Neural cell (in vitro differentiated cells): ENCODE measurements around the gene AMBP. TPM values are rescaled to one million over a fixed set of nuclear protein-coding genes. Genes with fewer than 3 reads are reported as not detected.

Experiments
- H2AFZ ChIP-seq: fragments of 200-600, 300-800 bp; sonication (generic), shearing (Covaris generic); 2 replicates; pipeline ENCODE4 v1.6.0; 2014; ENCODE audit warnings: low read depth, mild to moderate bottlenecking, antibody characterized with exemption, low read length, moderate library complexity
- H3F3A ChIP-seq: fragments of 200-600 bp; shearing (Covaris generic); 2 replicates; pipeline ENCODE4 v1.6.1; 2016; ENCODE audit warnings: mild to moderate bottlenecking, moderate library complexity, mixed read lengths, antibody characterized with exemption, low read length; ENCODE audit not compliant: insufficient read depth, poor library complexity, severe bottlenecking
- H3K27ac ChIP-seq: fragments of 200-600, 300-800 bp; sonication (generic), shearing (Covaris generic); 2 replicates; pipeline ENCODE4 v1.5.1; 2014; ENCODE audit warnings: mild to moderate bottlenecking, low read length, moderate library complexity
- H3K27me3 ChIP-seq: fragments of 300-800, 200-600 bp; sonication (generic), shearing (Covaris generic); 2 replicates; pipeline ENCODE4 v1.6.0; 2014; ENCODE audit warnings: mild to moderate bottlenecking, low read depth, low read length, moderate library complexity; ENCODE audit not compliant: insufficient read depth
- H3K36me3 ChIP-seq: fragments of 300-800, 200-600 bp; sonication (generic), shearing (Covaris generic); 2 replicates; pipeline ENCODE4 v1.5.1; 2014; ENCODE audit warnings: mild to moderate bottlenecking, antibody characterized with exemption, low read length, moderate library complexity; ENCODE audit not compliant: insufficient read depth
- H3K4me2 ChIP-seq: fragments of 300-800, 200-600 bp; sonication (generic), shearing (Covaris generic); 2 replicates; pipeline ENCODE4 v1.6.0; 2014; ENCODE audit warnings: mild to moderate bottlenecking, low read length
- H3K4me3 ChIP-seq: fragments of 300-800, 200-600 bp; sonication (generic), shearing (Covaris generic); 2 replicates; pipeline ENCODE4 v1.5.1; 2014; ENCODE audit warnings: mild to moderate bottlenecking, low read length, moderate library complexity
- H3K79me2 ChIP-seq: fragments of 200-600 bp; shearing (Covaris generic); replicated peaks from 2 replicates; pipeline ENCODE4 v1.6.0; 2014; ENCODE audit warnings: mild to moderate bottlenecking, low read length, moderate library complexity; ENCODE audit not compliant: insufficient read depth
- H3K9ac ChIP-seq: fragments of 300-800, 200-600 bp; sonication (generic), shearing (Covaris generic); 2 replicates; pipeline ENCODE4 v1.6.1; 2016; ENCODE audit warnings: mild to moderate bottlenecking, low read length, mixed read lengths
- H3K9me2 ChIP-seq: fragments of 200-600 bp; shearing (Covaris generic); 2 replicates; pipeline ENCODE4 v1.6.1; 2016; ENCODE audit warnings: mild to moderate bottlenecking, low read length, mixed read lengths; ENCODE audit not compliant: insufficient read depth
- H3K9me3 ChIP-seq: fragments of 200-600, 300-800 bp; sonication (generic), shearing (Covaris generic); 2 replicates; pipeline ENCODE4 v1.6.1; 2016; ENCODE audit warnings: mild to moderate bottlenecking, mixed run types, low read length, moderate library complexity, mixed read lengths
- H4K20me1 ChIP-seq: fragments of 200-600 bp; shearing (Covaris generic); 2 replicates; pipeline ENCODE4 v1.6.1; 2016; ENCODE audit warnings: mild to moderate bottlenecking, mixed run types; ENCODE audit not compliant: insufficient read depth
- EP300 ChIP-seq: fragments of 450-650 bp; conservative IDR thresholded peaks from 2 replicates; pipeline ENCODE4 v1.6.1; 2014; ENCODE audit warnings: antibody characterized with exemption, mild to moderate bottlenecking, moderate library complexity; ENCODE audit not compliant: poor library complexity, severe bottlenecking
- EZH2 ChIP-seq: fragments of 200-600, 300-800 bp; shearing (Covaris generic), sonication (generic); IDR thresholded peaks from 2 replicates; pipeline ENCODE4 v1.6.1; 2014; ENCODE audit warnings: antibody characterized with exemption, low read length, borderline replicate concordance, mild to moderate bottlenecking; ENCODE audit not compliant: insufficient read depth, poor library complexity, severe bottlenecking
- MXI1 ChIP-seq: fragments of 450-650 bp; conservative IDR thresholded peaks from 2 replicates; pipeline ENCODE4 v1.6.1; 2014; ENCODE audit warnings: antibody characterized with exemption, mild to moderate bottlenecking; ENCODE audit not compliant: poor library complexity, severe bottlenecking
- POLR2AphosphoS5 ChIP-seq: IDR thresholded peaks from 2 replicates; pipeline ENCODE4 v1.6.1; 2012
- RAD21 ChIP-seq: fragments of 450-650 bp; conservative IDR thresholded peaks from 2 replicates; pipeline ENCODE4 v1.6.1; 2014; ENCODE audit warnings: antibody characterized with exemption, mild to moderate bottlenecking, moderate library complexity
- SMC3 ChIP-seq: fragments of 450-650 bp; conservative IDR thresholded peaks from 2 replicates; pipeline ENCODE4 v1.6.1; 2014; ENCODE audit warnings: antibody characterized with exemption, mild to moderate bottlenecking, moderate library complexity; ENCODE audit not compliant: poor library complexity
- TAF1 ChIP-seq: IDR thresholded peaks from 2 replicates; pipeline ENCODE4 v1.6.1; 2012; ENCODE audit warnings: low read depth
- polyA plus RNA-seq: library from polyadenylated mRNA; depleted of rRNA; stranded (reverse); fragments of >200 nt; gene quantifications from 2 replicates; pipeline ENCODE4 v1.2.3, GENCODE V29; 2014
- TF ChIP-seq, protein P1 (sequence below): fragments of 450-650 bp; IDR thresholded peaks from 2 replicates; pipeline ENCODE4 v1.5.1; 2014; ENCODE audit warnings: antibody characterized with exemption, mild to moderate bottlenecking, moderate library complexity; ENCODE audit not compliant: poor library complexity, severe bottlenecking
- TF ChIP-seq, protein P2 (sequence below): IDR thresholded peaks from 2 replicates; pipeline ENCODE4 v1.6.1; 2012; ENCODE audit warnings: borderline replicate concordance

The AMBP gene
- polyA plus RNA-seq, 1 donor from 2014 or later, result not detected

DNA sequence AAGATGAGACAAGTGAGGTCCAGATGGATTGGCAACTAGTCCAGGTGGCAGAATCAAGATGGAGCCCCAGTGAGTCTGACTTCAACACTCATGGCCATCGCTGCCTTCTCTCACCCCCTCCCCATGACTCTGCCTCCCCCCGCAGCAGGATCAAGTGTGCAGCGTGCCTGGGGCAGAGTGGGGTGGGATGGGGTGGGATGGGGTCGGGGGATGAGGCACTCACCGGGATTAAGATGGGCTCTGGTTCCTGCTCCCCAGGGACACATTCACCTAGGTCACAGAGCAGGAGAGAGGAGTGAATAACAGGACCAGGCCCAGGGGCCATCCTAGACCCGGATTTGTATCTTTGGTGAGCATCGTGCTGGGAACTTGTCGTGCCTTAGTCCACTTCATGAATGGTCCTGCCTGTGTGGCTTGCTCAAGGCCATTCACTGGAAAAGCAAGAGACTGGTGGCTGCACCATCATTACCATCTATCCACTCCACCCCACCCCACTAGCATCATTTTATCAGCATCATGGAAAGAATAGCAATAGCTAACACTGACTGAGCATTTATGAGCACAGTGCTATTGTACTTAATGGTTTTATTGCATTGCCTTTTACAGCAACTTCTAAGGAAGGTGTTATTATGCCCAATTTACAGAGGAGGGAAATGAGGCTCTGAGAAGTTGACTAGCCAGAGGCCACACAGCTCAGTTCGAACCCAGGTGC is 8.5 kb downstream of the AMBP start:
- no peaks in the 10 kb centered on the region for H3K36me3 ChIP-seq
- no peaks in the 10 kb centered on the region for H3K9me2 ChIP-seq
- H3K27me3 ChIP-seq, result no peaks in the 10 kb centered on the region
- H3K4me2 ChIP-seq, result no peak overlapping the region
- H3K9me3 ChIP-seq, result peaks cover 3% of the 10 kb centered on the region
- H4K20me1 ChIP-seq, result no peaks in the 10 kb centered on the region
- no peak overlapping the region for H3K4me3 ChIP-seq
- H3K9ac ChIP-seq, result no peak overlapping the region
- TF ChIP-seq MXI1, result no peak
- no peak for TF ChIP-seq SMC3
- no peak for TF ChIP-seq EP300
- TF ChIP-seq POLR2AphosphoS5, result no peak
- TF ChIP-seq, protein P1, sequence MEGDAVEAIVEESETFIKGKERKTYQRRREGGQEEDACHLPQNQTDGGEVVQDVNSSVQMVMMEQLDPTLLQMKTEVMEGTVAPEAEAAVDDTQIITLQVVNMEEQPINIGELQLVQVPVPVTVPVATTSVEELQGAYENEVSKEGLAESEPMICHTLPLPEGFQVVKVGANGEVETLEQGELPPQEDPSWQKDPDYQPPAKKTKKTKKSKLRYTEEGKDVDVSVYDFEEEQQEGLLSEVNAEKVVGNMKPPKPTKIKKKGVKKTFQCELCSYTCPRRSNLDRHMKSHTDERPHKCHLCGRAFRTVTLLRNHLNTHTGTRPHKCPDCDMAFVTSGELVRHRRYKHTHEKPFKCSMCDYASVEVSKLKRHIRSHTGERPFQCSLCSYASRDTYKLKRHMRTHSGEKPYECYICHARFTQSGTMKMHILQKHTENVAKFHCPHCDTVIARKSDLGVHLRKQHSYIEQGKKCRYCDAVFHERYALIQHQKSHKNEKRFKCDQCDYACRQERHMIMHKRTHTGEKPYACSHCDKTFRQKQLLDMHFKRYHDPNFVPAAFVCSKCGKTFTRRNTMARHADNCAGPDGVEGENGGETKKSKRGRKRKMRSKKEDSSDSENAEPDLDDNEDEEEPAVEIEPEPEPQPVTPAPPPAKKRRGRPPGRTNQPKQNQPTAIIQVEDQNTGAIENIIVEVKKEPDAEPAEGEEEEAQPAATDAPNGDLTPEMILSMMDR, result no peak
- TF ChIP-seq EZH2, result no peak
- no peak for TF ChIP-seq TAF1
- TF ChIP-seq, protein P2, sequence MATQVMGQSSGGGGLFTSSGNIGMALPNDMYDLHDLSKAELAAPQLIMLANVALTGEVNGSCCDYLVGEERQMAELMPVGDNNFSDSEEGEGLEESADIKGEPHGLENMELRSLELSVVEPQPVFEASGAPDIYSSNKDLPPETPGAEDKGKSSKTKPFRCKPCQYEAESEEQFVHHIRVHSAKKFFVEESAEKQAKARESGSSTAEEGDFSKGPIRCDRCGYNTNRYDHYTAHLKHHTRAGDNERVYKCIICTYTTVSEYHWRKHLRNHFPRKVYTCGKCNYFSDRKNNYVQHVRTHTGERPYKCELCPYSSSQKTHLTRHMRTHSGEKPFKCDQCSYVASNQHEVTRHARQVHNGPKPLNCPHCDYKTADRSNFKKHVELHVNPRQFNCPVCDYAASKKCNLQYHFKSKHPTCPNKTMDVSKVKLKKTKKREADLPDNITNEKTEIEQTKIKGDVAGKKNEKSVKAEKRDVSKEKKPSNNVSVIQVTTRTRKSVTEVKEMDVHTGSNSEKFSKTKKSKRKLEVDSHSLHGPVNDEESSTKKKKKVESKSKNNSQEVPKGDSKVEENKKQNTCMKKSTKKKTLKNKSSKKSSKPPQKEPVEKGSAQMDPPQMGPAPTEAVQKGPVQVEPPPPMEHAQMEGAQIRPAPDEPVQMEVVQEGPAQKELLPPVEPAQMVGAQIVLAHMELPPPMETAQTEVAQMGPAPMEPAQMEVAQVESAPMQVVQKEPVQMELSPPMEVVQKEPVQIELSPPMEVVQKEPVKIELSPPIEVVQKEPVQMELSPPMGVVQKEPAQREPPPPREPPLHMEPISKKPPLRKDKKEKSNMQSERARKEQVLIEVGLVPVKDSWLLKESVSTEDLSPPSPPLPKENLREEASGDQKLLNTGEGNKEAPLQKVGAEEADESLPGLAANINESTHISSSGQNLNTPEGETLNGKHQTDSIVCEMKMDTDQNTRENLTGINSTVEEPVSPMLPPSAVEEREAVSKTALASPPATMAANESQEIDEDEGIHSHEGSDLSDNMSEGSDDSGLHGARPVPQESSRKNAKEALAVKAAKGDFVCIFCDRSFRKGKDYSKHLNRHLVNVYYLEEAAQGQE, result no peak
- no peak overlapping the region for H3K27ac ChIP-seq
- no peaks in the 10 kb centered on the region for H3K79me2 ChIP-seq
- H2AFZ ChIP-seq, result no peak overlapping the region
- H3F3A ChIP-seq, result no peaks in the 10 kb centered on the region

DNA sequence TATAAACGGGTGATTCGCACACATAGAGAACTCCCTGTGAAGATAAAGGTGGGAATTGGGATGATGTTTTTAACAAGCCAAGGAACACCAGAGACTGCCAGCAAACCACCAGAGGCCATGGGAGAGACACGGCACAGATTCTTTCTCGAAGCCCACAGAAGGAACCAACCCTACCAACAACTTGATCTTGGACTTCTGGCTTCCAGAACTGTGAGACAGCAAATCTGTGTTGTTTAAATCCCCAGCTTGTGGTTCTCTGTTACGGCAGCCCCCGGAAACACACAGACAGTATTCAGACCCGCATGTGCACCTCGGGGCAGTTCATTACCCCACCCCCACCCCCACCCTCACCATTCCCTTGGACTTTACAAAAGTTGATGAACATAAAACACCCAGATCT is 12.8 kb downstream of the AMBP start:
- TF ChIP-seq RAD21 (no peak), SMC3 (no peak), MXI1 (no peak), TAF1 (no peak), EP300 (no peak), POLR2AphosphoS5 (no peak), EZH2 (no peak)
- TF ChIP-seq, protein P1, result no peak
- TF ChIP-seq, protein P2, result no peak

More for the DNA sequence above, 12.8 kb downstream of the AMBP start:
- H3K79me2 ChIP-seq, result no peaks in the 10 kb centered on the region
- H4K20me1 ChIP-seq, result no peaks in the 10 kb centered on the region
- no peak overlapping the region for H3K4me2 ChIP-seq
- no peak overlapping the region for H3K9ac ChIP-seq
- no peak overlapping the region for H3K4me3 ChIP-seq
- no peaks in the 10 kb centered on the region for H3K27me3 ChIP-seq
- H3K9me2 ChIP-seq, result no peaks in the 10 kb centered on the region
- H3K9me3 ChIP-seq, result peaks cover 3% of the 10 kb centered on the region
- no peak overlapping the region for H3K27ac ChIP-seq
- no peak overlapping the region for H2AFZ ChIP-seq
- H3F3A ChIP-seq, result no peaks in the 10 kb centered on the region
- H3K36me3 ChIP-seq, result no peaks in the 10 kb centered on the region
